ENCODE results near the gene RNPEP.

The RNPEP gene

GRCh38 chr1:202018468-202019234 is 36.2 kb downstream of the RNPEP start:
- no peak for TF ChIP-seq CTCF (IDR thresholded peaks at IDR 0.05)

- no peak for TF ChIP-seq CTCF (IDR thresholded peaks at IDR 0.05)
Observed at GRCh38 chr1:202023001-202023433, 40.6 kb downstream of the RNPEP start.

- TF ChIP-seq CTCF (IDR thresholded peaks at IDR 0.05) = no peak
Observed at GRCh38 chr1:202029171-202029665, 46.8 kb downstream of the RNPEP start.

- no peak for TF ChIP-seq CTCF (IDR thresholded peaks at IDR 0.05)
Observed at GRCh38 chr1:202029727-202030126, 47.3 kb downstream of the RNPEP start.

GRCh38 chr1:202031796-202032195 is 49.3 kb downstream of the RNPEP start:
- TF ChIP-seq CTCF (IDR thresholded peaks at IDR 0.05) = no peak

GRCh38 chr1:202034149-202034682 is 51.8 kb downstream of the RNPEP start:
- no peak for TF ChIP-seq CTCF (IDR thresholded peaks at IDR 0.05)

GRCh38 chr1:202034683-202035462 is 52.4 kb downstream of the RNPEP start:
- TF ChIP-seq CTCF (IDR thresholded peaks at IDR 0.05) = no peak
